Chondrocyte (in vitro differentiated cells): ENCODE results near the gene DHODH. TPM values are rescaled to one million over a fixed set of nuclear protein-coding genes. Genes with fewer than 3 reads are reported as not detected.

ENCODE experiments used
- total RNA-seq: library from RNA; stranded (reverse); gene quantifications from 3 replicates; pipeline ENCODE4 v1.2.1, GENCODE V29; 2021

The DHODH gene
- total RNA-seq, 1 donor from 2014 or later = 5.7 TPM

Other genes starting within 250 kb of the DHODH start
- 62.7 to 82.0 TPM (median 62.9 TPM) in 3 replicates for gene AP1G1, start 199.9 kb upstream of the DHODH start, total RNA-seq
- gene ATXN1L, start 162.8 kb upstream of the DHODH start, total RNA-seq = 29.4 to 32.4 TPM (median 30.8 TPM) in 3 replicates
- gene ZNF821, start 124.6 kb upstream of the DHODH start, total RNA-seq = 10.6 to 12.0 TPM (median 11.2 TPM) in 3 replicates
- gene IST1, start 113.2 kb upstream of the DHODH start, total RNA-seq = 172 to 174 TPM (median 172 TPM) in 3 replicates
- not detected in 3 replicates for gene PKD1L3, start 8.3 kb upstream of the DHODH start, total RNA-seq
- not detected in 3 replicates for gene HP, start 45.8 kb downstream of the DHODH start, total RNA-seq
- gene HPR, start 54.5 kb downstream of the DHODH start, total RNA-seq = not detected in 3 replicates
- gene TXNL4B, start 84.9 kb downstream of the DHODH start, total RNA-seq = 5.1 to 8.7 TPM (median 7.1 TPM) in 3 replicates
- 44.9 to 60.8 TPM (median 51.0 TPM) in 3 replicates for gene DHX38, start 85.1 kb downstream of the DHODH start, total RNA-seq
- 0.26 to 0.92 TPM (median 0.30 TPM) in 3 replicates for gene PMFBP1, start 163.4 kb downstream of the DHODH start, total RNA-seq